HepG2 (cell line): ENCODE results near the gene SERPINF2. TPM values are rescaled to one million over a fixed set of nuclear protein-coding genes. Genes with fewer than 3 reads are reported as not detected.

ENCODE experiments used
- AGO1 ChIP-seq: fragments of 200-400 bp; formaldehyde crosslinking; IDR thresholded peaks from 2 replicates; pipeline ENCODE4 v1.6.1; 2017; ENCODE audit warnings: mild to moderate bottlenecking, low read depth, low read length, moderate library complexity; ENCODE audit not compliant: poor library complexity, severe bottlenecking
- ARNTL ChIP-seq: sonication (generic); formaldehyde crosslinking; IDR thresholded peaks from 2 replicates; pipeline ENCODE4 v1.4.0; 2020; ENCODE audit warnings: mild to moderate bottlenecking, missing genetic modification reagents
- ISX ChIP-seq: sonication (generic); formaldehyde crosslinking; conservative IDR thresholded peaks from 2 replicates; pipeline ENCODE4 v1.5.0; 2020; ENCODE audit warnings: missing genetic modification reagents
- ZBTB20 ChIP-seq: sonication (generic); formaldehyde crosslinking; IDR thresholded peaks from 2 replicates; pipeline ENCODE4 v1.8.1; 2023; ENCODE audit warnings: missing genetic modification reagents, low read depth, mild to moderate bottlenecking, borderline replicate concordance
- ZFP37 ChIP-seq: sonication (generic); formaldehyde crosslinking; IDR thresholded peaks from 2 replicates; pipeline ENCODE4 v1.4.0; 2020; ENCODE audit warnings: missing genetic modification reagents, borderline replicate concordance
- ZNF230 ChIP-seq: sonication (generic); formaldehyde crosslinking; IDR thresholded peaks from 2 replicates; pipeline ENCODE4 v1.4.0; 2020; ENCODE audit warnings: mild to moderate bottlenecking, missing genetic modification reagents
- ZNF343 ChIP-seq: sonication (generic); formaldehyde crosslinking; IDR thresholded peaks from 2 replicates; pipeline ENCODE4 v1.4.0; 2020; ENCODE audit warnings: mild to moderate bottlenecking, missing genetic modification reagents
- ZNF350 ChIP-seq: sonication (generic); formaldehyde crosslinking; IDR thresholded peaks from 2 replicates; pipeline ENCODE4 v1.4.0; 2020; ENCODE audit warnings: mild to moderate bottlenecking, low read depth, missing genetic modification reagents, borderline replicate concordance
- ZNF543 ChIP-seq: sonication (generic); formaldehyde crosslinking; IDR thresholded peaks from 2 replicates; pipeline ENCODE4 v1.4.0; 2020; ENCODE audit warnings: mild to moderate bottlenecking, missing genetic modification reagents
- ZNF549 ChIP-seq: sonication (generic); formaldehyde crosslinking; IDR thresholded peaks from 2 replicates; pipeline ENCODE4 v1.5.0; 2020; ENCODE audit warnings: missing genetic modification reagents
- ZNF572 ChIP-seq: sonication (generic); formaldehyde crosslinking; IDR thresholded peaks from 2 replicates; pipeline ENCODE4 v1.5.1; 2020; ENCODE audit warnings: mild to moderate bottlenecking, missing genetic modification reagents
- ZNF766 ChIP-seq: sonication (generic); formaldehyde crosslinking; IDR thresholded peaks from 2 replicates; pipeline ENCODE4 v1.5.0; 2020; ENCODE audit warnings: missing genetic modification reagents, borderline replicate concordance
- polyA plus RNA-seq, 8 experiments: library from polyadenylated mRNA; depleted of rRNA in 3 of 8; stranded (reverse) in 7 of 8; unstranded in 1 of 8; fragments of >200 nt; fragmentation: Illumina TruSeq in 4 of 8; extraction: Trizol in 4 of 8; gene quantifications; 2 replicates each; pipeline versions ENCODE4 v1.2.1 to v1.2.3, GENCODE V29; 2011 to 2016; ENCODE audit warnings: low read depth in 4 of 8, missing spikeins in 1 of 8, mixed read lengths in 1 of 8; ENCODE audit not compliant: insufficient read depth in 1 of 8
- total RNA-seq, 5 experiments: library from RNA; depleted of rRNA; stranded (reverse); fragments of >200 nt; fragmentation: Illumina TruSeq; extraction: Trizol; gene quantifications; 2 replicates each; pipeline ENCODE4 v1.2.3, GENCODE V29; 2016; ENCODE audit warnings: low read depth in 1 of 5
- TF ChIP-seq, protein P1 (sequence below): sonication (generic); formaldehyde crosslinking; IDR thresholded peaks from one replicate; pipeline ENCODE4 v1.5.1; 2020; ENCODE audit warnings: mild to moderate bottlenecking, missing genetic modification reagents; ENCODE audit errors: not compliant biosample characterization
- TF ChIP-seq, protein P2 (sequence below): IDR thresholded peaks from 2 replicates; pipeline ENCODE4 v1.6.1; 2016; ENCODE audit warnings: low read depth, borderline replicate concordance
- TF ChIP-seq, protein P3 (sequence below): sonication (generic); formaldehyde crosslinking; IDR thresholded peaks from 2 replicates; pipeline ENCODE4 v1.5.1; 2020; ENCODE audit warnings: mild to moderate bottlenecking, missing genetic modification reagents, borderline replicate concordance

Gene SERPINF2
- total and polyA plus RNA-seq, 2 of the 13 experiments (the other 11 are each of a cell fraction or from before 2014, with no cell fraction given), result 309 to 548 TPM

DNA sequence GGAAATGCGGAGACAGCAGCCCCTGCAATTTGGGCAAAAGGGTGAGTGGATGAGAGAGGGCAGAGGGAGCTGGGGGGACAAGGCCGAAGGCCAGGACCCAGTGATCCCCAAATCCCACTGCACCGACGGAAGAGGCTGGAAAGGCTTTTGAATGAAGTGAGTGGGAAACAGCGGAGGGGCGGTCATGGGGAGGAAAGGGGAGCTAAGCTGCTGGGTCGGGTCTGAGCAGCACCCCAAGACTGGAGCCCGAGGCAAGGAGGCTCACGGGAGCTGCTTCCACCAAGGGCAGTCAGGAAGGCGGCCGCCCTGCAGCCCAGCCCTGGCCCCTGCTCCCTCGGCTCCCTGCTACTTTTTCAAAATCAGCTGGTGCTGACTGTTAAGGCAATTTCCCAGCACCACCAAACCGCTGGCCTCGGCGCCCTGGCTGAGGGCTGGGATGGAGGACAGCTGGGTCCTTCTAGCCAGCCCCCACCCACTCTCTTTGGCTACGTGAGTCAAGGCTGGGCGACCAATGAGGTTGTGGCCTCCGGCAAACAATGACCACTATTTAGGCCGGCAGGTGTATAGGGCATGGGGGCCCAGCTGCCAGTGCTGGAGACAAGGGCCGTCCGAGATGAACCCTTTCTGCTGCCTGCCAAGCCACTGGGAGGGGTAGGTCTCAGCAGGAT, 19.7 kb downstream of the SERPINF2 start (continued):
- no peak for TF ChIP-seq ZFP37 (CRISPR knock-in tag)
- TF ChIP-seq ZNF350 (CRISPR knock-in tag), result no peak
- TF ChIP-seq ZNF230 (CRISPR knock-in tag), result peak; percentile 40; the same call in 1 of the 2 replicates
- TF ChIP-seq ZNF343 (CRISPR knock-in tag), result no peak; the same call in 1 of the 2 replicates
- no peak for TF ChIP-seq ZNF549 (CRISPR knock-in tag)
- TF ChIP-seq ZNF766 (CRISPR knock-in tag), result no peak
- TF ChIP-seq ZBTB20 (CRISPR knock-in tag), result peak; percentile 41; the same call in 1 of the 2 replicates
- no peak for TF ChIP-seq ARNTL (CRISPR knock-in tag)
- peak; percentile 60 for TF ChIP-seq AGO1
- no peak for TF ChIP-seq ZNF572 (CRISPR knock-in tag)
- TF ChIP-seq, protein P1, sequence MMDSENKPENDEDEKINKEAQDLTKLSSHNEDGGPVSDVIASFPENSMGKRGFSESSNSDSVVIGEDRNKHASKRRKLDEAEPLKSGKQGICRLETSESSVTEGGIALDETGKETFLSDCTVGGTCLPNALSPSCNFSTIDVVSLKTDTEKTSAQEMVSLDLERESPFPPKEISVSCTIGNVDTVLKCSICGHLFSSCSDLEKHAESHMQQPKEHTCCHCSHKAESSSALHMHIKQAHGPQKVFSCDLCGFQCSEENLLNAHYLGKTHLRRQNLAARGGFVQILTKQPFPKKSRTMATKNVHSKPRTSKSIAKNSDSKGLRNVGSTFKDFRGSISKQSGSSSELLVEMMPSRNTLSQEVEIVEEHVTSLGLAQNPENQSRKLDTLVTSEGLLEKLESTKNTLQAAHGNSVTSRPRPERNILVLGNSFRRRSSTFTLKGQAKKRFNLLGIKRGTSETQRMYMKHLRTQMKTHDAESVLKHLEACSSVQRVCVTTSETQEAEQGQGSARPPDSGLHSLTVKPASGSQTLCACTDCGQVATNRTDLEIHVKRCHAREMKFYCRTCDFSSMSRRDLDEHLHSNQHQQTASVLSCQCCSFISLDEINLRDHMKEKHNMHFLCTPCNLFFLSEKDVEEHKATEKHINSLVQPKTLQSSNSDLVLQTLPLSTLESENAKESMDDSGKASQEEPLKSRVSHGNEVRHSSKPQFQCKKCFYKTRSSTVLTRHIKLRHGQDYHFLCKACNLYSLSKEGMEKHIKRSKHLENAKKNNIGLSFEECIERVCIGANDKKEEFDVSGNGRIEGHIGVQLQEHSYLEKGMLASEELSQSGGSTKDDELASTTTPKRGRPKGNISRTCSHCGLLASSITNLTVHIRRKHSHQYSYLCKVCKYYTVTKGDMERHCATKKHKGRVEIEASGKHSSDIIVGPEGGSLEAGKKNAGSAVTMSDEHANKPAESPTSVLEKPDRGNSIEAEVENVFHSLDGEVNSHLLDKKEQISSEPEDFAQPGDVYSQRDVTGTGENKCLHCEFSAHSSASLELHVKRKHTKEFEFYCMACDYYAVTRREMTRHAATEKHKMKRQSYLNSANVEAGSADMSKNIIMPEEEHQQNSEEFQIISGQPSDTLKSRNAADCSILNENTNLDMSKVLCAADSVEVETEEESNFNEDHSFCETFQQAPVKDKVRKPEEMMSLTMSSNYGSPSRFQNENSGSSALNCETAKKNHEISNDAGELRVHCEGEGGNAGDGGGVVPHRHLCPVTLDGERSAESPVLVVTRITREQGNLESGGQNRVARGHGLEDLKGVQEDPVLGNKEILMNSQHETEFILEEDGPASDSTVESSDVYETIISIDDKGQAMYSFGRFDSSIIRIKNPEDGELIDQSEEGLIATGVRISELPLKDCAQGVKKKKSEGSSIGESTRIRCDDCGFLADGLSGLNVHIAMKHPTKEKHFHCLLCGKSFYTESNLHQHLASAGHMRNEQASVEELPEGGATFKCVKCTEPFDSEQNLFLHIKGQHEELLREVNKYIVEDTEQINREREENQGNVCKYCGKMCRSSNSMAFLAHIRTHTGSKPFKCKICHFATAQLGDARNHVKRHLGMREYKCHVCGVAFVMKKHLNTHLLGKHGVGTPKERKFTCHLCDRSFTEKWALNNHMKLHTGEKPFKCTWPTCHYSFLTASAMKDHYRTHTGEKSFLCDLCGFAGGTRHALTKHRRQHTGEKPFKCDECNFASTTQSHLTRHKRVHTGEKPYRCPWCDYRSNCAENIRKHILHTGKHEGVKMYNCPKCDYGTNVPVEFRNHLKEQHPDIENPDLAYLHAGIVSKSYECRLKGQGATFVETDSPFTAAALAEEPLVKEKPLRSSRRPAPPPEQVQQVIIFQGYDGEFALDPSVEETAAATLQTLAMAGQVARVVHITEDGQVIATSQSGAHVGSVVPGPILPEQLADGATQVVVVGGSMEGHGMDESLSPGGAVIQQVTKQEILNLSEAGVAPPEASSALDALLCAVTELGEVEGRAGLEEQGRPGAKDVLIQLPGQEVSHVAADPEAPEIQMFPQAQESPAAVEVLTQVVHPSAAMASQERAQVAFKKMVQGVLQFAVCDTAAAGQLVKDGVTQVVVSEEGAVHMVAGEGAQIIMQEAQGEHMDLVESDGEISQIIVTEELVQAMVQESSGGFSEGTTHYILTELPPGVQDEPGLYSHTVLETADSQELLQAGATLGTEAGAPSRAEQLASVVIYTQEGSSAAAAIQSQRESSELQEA (CRISPR knock-in tag), result no peak
- TF ChIP-seq, protein P2, sequence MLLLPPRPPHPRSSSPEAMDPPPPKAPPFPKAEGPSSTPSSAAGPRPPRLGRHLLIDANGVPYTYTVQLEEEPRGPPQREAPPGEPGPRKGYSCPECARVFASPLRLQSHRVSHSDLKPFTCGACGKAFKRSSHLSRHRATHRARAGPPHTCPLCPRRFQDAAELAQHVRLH (CRISPR knock-in tag), result no peak
- TF ChIP-seq, protein P3, sequence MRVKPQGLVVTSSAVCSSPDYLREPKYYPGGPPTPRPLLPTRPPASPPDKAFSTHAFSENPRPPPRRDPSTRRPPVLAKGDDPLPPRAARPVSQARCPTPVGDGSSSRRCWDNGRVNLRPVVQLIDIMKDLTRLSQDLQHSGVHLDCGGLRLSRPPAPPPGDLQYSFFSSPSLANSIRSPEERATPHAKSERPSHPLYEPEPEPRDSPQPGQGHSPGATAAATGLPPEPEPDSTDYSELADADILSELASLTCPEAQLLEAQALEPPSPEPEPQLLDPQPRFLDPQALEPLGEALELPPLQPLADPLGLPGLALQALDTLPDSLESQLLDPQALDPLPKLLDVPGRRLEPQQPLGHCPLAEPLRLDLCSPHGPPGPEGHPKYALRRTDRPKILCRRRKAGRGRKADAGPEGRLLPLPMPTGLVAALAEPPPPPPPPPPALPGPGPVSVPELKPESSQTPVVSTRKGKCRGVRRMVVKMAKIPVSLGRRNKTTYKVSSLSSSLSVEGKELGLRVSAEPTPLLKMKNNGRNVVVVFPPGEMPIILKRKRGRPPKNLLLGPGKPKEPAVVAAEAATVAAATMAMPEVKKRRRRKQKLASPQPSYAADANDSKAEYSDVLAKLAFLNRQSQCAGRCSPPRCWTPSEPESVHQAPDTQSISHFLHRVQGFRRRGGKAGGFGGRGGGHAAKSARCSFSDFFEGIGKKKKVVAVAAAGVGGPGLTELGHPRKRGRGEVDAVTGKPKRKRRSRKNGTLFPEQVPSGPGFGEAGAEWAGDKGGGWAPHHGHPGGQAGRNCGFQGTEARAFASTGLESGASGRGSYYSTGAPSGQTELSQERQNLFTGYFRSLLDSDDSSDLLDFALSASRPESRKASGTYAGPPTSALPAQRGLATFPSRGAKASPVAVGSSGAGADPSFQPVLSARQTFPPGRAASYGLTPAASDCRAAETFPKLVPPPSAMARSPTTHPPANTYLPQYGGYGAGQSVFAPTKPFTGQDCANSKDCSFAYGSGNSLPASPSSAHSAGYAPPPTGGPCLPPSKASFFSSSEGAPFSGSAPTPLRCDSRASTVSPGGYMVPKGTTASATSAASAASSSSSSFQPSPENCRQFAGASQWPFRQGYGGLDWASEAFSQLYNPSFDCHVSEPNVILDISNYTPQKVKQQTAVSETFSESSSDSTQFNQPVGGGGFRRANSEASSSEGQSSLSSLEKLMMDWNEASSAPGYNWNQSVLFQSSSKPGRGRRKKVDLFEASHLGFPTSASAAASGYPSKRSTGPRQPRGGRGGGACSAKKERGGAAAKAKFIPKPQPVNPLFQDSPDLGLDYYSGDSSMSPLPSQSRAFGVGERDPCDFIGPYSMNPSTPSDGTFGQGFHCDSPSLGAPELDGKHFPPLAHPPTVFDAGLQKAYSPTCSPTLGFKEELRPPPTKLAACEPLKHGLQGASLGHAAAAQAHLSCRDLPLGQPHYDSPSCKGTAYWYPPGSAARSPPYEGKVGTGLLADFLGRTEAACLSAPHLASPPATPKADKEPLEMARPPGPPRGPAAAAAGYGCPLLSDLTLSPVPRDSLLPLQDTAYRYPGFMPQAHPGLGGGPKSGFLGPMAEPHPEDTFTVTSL (CRISPR knock-in tag), result no peak
- peak; percentile 67; the same call in 1 of the 2 replicates for TF ChIP-seq ISX (CRISPR knock-in tag)
- no peak for TF ChIP-seq ZNF543 (CRISPR knock-in tag)
